MCF 10A (cell line): ENCODE results near the gene CLTA. TPM values are rescaled to one million over a fixed set of nuclear protein-coding genes. Genes with fewer than 3 reads are reported as not detected.
"Not testable (repeated sequence)": the region's sequence is repeated elsewhere in the genome, so short reads cannot be mapped to it uniquely, and the experiment has no call there.

Source experiments
- BruUV-seq: library from RNA; stranded (reverse); fragments of 400-500 nt; replicated peaks from 2 replicates; lab custom pipeline; 2021; lab: Mats Ljungman, UMichigan
- CTCF ChIA-PET: fragments of 300-600 bp; sonication (Branson Sonifier 250); formaldehyde crosslinking; extraction: SDS; loops from one replicate; lab custom pipeline; 2021; ENCODE audit warnings: antibody characterized with exemption, inconsistent platforms; lab: Yijun Ruan, JAX
- POLR2A ChIA-PET: fragments of 300-600, 350-650 bp; sonication (Branson Sonifier 250); formaldehyde crosslinking; extraction: SDS; loops from one replicate; lab custom pipeline; 2020; ENCODE audit warnings: antibody characterized with exemption, inconsistent platforms; lab: Yijun Ruan, JAX
- DNase-seq: peaks from one replicate; pipeline ENCODE4 v3.0.0-alpha.2; 2018; ENCODE audit not compliant: unreplicated experiment
- H3K27ac Mint-ChIP-seq: one replicate; pipeline ENCODE4 v1.8.0; 2022; ENCODE audit warnings: mild to moderate bottlenecking, low read depth, mixed read lengths; ENCODE audit not compliant: unreplicated experiment
- H3K27me3 Mint-ChIP-seq: one replicate; pipeline ENCODE4 v1.8.0; 2022; ENCODE audit warnings: mixed read lengths; ENCODE audit not compliant: insufficient read depth, unreplicated experiment
- H3K36me3 Mint-ChIP-seq: one replicate; pipeline ENCODE4 v1.8.0; 2022; ENCODE audit warnings: mild to moderate bottlenecking, moderate library complexity, mixed read lengths; ENCODE audit not compliant: insufficient read depth, unreplicated experiment
- H3K4me1 Mint-ChIP-seq: one replicate; pipeline ENCODE4 v1.8.0; 2022; ENCODE audit warnings: mixed read lengths; ENCODE audit not compliant: insufficient read depth, unreplicated experiment
- H3K4me3 Mint-ChIP-seq: one replicate; pipeline ENCODE4 v1.8.0; 2022; ENCODE audit warnings: mild to moderate bottlenecking, moderate library complexity, mixed read lengths; ENCODE audit not compliant: unreplicated experiment
- H3K9me3 Mint-ChIP-seq: one replicate; pipeline ENCODE4 v1.8.0; 2022; ENCODE audit warnings: mixed read lengths; ENCODE audit not compliant: unreplicated experiment
- intact Hi-C: fragments of 100-400 bp; cut with micrococcal nuclease; formaldehyde crosslinking; loops from 2 replicates; pipeline ENCODE4 v1.14.1; 2022
- total RNA-seq: library from RNA; stranded (reverse); gene quantifications from 2 replicates; pipeline ENCODE4 v1.2.3, GENCODE V29; 2022
- TF ChIP-seq, protein P1 (sequence below): fragments of 200-600 bp; IDR thresholded peaks from one replicate; pipeline ENCODE4 v1.8.0; 2022; ENCODE audit warnings: antibody characterized with exemption, mild to moderate bottlenecking; ENCODE audit not compliant: unreplicated experiment

Gene CLTA
- total RNA-seq, 1 experiment from 2014 or later = 189 TPM

DNA sequence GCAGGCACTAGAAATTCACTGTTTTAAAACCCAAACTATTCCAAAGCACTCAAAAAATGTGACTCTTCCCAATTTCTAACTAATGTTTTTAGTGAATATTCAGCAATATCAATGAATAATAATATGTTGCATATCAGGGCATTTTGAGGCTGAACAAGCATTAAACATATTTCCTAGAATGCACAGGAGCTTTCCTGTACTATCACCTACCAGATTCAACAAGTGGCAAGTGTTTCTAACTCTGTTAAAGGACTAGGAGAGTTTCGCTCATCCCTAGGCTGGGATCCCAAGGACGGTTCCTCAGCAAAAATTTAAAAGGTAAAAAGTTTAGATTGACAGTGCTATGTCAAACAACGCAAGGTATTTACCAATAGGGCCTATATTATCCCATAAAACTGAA, 46.5 kb downstream of the CLTA start:
- CTCF ChIA-PET = interaction anchor here (1.1 to 1.2 kb wide), 2 partner anchors 11 to 47 kb away, joined by 4 to 7 read pairs; no protein-coding TSS in a partner anchor
- intact Hi-C loops = no loop called here
- Mint-ChIP-seq H3K4me3 (no peak overlapping the region), H3K36me3 (peaks cover 51% of the 10 kb centered on the region), H3K27me3 (no peaks in the 10 kb centered on the region), H3K4me1 (peaks cover 4% of the 10 kb centered on the region), H3K27ac (no peak overlapping the region), H3K9me3 (no peaks in the 10 kb centered on the region)
- no peak for DNase-seq
- TF ChIP-seq, protein P1, sequence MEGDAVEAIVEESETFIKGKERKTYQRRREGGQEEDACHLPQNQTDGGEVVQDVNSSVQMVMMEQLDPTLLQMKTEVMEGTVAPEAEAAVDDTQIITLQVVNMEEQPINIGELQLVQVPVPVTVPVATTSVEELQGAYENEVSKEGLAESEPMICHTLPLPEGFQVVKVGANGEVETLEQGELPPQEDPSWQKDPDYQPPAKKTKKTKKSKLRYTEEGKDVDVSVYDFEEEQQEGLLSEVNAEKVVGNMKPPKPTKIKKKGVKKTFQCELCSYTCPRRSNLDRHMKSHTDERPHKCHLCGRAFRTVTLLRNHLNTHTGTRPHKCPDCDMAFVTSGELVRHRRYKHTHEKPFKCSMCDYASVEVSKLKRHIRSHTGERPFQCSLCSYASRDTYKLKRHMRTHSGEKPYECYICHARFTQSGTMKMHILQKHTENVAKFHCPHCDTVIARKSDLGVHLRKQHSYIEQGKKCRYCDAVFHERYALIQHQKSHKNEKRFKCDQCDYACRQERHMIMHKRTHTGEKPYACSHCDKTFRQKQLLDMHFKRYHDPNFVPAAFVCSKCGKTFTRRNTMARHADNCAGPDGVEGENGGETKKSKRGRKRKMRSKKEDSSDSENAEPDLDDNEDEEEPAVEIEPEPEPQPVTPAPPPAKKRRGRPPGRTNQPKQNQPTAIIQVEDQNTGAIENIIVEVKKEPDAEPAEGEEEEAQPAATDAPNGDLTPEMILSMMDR = no peak
- no TSS peak for BruUV-seq
- POLR2A ChIA-PET = no interaction called here

DNA sequence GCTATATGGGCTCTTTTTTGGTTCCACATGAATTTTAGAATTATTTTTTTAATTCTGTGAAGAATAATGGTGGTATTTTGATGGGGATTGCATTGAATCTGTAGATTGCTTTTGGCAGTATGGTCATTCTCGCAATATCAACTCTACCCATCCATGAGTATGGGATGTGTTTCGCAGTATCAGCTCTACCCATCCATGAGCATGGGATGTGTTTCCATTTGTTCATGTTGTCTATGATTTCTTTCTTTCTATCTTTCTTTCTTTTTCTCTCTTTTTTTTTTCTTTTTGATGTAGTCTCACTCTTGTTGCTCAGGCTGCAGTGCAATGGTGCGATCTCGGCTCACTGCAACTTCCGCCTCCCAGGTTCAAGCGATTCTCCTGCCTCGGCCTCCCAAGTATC, 48.5 kb downstream of the CLTA start:
- DNase-seq, BruUV-seq, H3K4me3 Mint-ChIP-seq, H3K9me3 Mint-ChIP-seq, H3K27ac Mint-ChIP-seq, intact Hi-C loops, H3K27me3 Mint-ChIP-seq, H3K4me1 Mint-ChIP-seq: not testable (repeated sequence)
- ChIA-PET POLR2A (interaction anchor here (0.6 to 0.7 kb wide), 2 partner anchors 12 to 180 kb away, joined by 3 read pairs; no protein-coding TSS in a partner anchor), CTCF (interaction anchor here (0.6 to 1.5 kb wide), 2 partner anchors 12 to 434 kb away, joined by 4 to 6 read pairs; no protein-coding TSS in a partner anchor)
- peaks cover 51% of the 10 kb centered on the region for H3K36me3 Mint-ChIP-seq

- not testable (repeated sequence) for H3K27ac Mint-ChIP-seq, DNase-seq, H3K4me3 Mint-ChIP-seq, H3K9me3 Mint-ChIP-seq, H3K27me3 Mint-ChIP-seq, H3K4me1 Mint-ChIP-seq, BruUV-seq
- POLR2A ChIA-PET = interaction anchor here (0.6 to 1.1 kb wide), 4 partner anchors 11 to 179 kb away, joined by 3 to 4 read pairs (median 3); no protein-coding TSS in a partner anchor
- CTCF ChIA-PET = interaction anchor here (0.6 to 1.5 kb wide), 2 partner anchors 11 to 138 kb away, joined by 3 to 6 read pairs; no protein-coding TSS in a partner anchor
- intact Hi-C loops = loop anchor here (10.0 kb wide), 1 partner anchor 315 kb away; no protein-coding TSS in a partner anchor
- H3K36me3 Mint-ChIP-seq = peaks cover 51% of the 10 kb centered on the region
Observed at GRCh38 chr9:36239675-36240074, 49.0 kb downstream of the CLTA start.

DNA sequence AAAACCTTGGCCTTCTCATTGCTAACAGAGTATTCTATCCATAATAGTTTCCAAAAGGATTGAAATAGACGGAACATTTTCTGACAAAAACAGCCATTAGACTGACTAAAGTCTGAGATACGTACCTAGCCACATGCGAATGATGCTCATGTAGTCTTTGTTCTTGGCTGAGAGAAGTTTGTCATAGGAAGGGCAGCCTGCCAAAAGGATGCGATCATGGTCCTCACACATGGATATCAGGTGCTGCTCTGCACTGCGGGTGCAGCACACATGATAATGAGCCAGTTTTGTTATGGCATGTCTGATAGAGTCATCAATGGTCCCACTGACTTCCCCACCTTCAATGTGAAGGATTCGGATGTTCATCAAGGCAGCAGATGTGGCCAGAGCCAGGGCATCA, 55.2 kb downstream of the CLTA start:
- peaks cover 3% of the 10 kb centered on the region for H3K4me1 Mint-ChIP-seq
- ChIA-PET CTCF (no interaction called here), POLR2A (no interaction called here)
- TF ChIP-seq, protein P1 = no peak
- H3K9me3 Mint-ChIP-seq = no peaks in the 10 kb centered on the region
- H3K27ac Mint-ChIP-seq = no peak overlapping the region
- no peak for DNase-seq
- no peaks in the 10 kb centered on the region for H3K27me3 Mint-ChIP-seq
- H3K4me3 Mint-ChIP-seq = no peak overlapping the region
- BruUV-seq = TSS peak; percentile 20
- intact Hi-C loops = loop anchor here (10.0 kb wide), 1 partner anchor 309 kb away; no protein-coding TSS in a partner anchor
- H3K36me3 Mint-ChIP-seq = peaks cover 76% of the 10 kb centered on the region

DNA sequence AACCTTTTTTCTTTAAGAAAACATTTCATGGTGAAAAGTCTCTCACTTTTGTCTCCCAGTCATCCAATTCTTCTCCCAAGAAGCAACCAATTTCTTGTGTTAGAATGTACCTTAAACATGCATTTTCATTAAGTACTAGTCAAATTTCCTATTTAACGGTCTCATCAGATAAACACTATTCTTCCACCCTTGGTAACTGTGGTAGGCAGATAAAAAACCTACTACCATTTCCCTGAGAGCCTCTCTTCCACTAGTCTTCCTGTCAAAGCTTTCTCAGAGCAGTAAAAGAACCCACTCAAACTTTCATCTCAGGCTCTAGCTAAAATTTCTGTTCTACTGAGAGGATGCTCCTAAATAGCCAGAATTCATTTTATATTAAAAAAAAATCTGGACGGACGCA, 56.6 kb downstream of the CLTA start:
- CTCF ChIA-PET = interaction anchor here (0.6 to 8.0 kb wide), 19 partner anchors 8 to 201 kb away, joined by 3 to 81 read pairs (median 4); no protein-coding TSS in a partner anchor
- Mint-ChIP-seq H3K27me3 (no peaks in the 10 kb centered on the region), H3K4me3 (no peak overlapping the region), H3K9me3 (no peaks in the 10 kb centered on the region), H3K27ac (no peak overlapping the region), H3K4me1 (peaks cover 5% of the 10 kb centered on the region), H3K36me3 (peaks cover 61% of the 10 kb centered on the region)
- no peak for DNase-seq
- no TSS peak for BruUV-seq
- POLR2A ChIA-PET = no interaction called here
- intact Hi-C loops = loop anchor here (10.0 kb wide), 1 partner anchor 307 kb away; no protein-coding TSS in a partner anchor
- TF ChIP-seq, protein P1 = no peak
